Stimulated activated CD8-positive, alpha-beta memory T cell treated with anti-CD3 and anti-CD28 coated beads, Interleukin-7, amount 100 ng/mL, for 4 hours (primary cell): ENCODE data around the gene PTX3.

Experiments used
- DNase-seq, 2 donors: peaks; one replicate each; pipeline ENCODE4 v3.0.0-alpha.2; 2020; ENCODE audit warnings: low read depth in 2 of 2

The PTX3 gene

GRCh38 chr3:157436583-157437291 is at the start of gene PTX3:
PTX3 (plus strand) TSS chr3:157436850; CDS start chr3:157436934, 84 bp downstream.
- no peak for DNase-seq

GRCh38 chr3:157387708-157388435 is 48.8 kb upstream of the PTX3 start:
- no peak for DNase-seq

GRCh38 chr3:157388976-157389375 is 47.7 kb upstream of the PTX3 start:
- DNase-seq, result no peak

GRCh38 chr3:157390713-157391515 is 45.7 kb upstream of the PTX3 start:
- no peak for DNase-seq

- DNase-seq, result no peak
Measured at GRCh38 chr3:157392104-157392503, 44.5 kb upstream of the PTX3 start.

GRCh38 chr3:157393113-157393512 is 43.5 kb upstream of the PTX3 start:
- no peak for DNase-seq

GRCh38 chr3:157394411-157394810 is 42.2 kb upstream of the PTX3 start:
- DNase-seq, result no peak

GRCh38 chr3:157398598-157398997 is 38.1 kb upstream of the PTX3 start:
- no peak for DNase-seq

GRCh38 chr3:157404381-157404780 is 32.3 kb upstream of the PTX3 start:
- DNase-seq, result no peak

- no peak for DNase-seq
Measured at GRCh38 chr3:157405457-157405856, 31.2 kb upstream of the PTX3 start.

- DNase-seq, result no peak
Measured at GRCh38 chr3:157406394-157406793, 30.3 kb upstream of the PTX3 start.

- DNase-seq, result no peak
Measured at GRCh38 chr3:157407769-157408168, 28.9 kb upstream of the PTX3 start.

- no peak for DNase-seq
Measured at GRCh38 chr3:157408499-157409149, 28.0 kb upstream of the PTX3 start.

- DNase-seq, result no peak
Measured at GRCh38 chr3:157409516-157409915, 27.1 kb upstream of the PTX3 start.

GRCh38 chr3:157410945-157411344 is 25.7 kb upstream of the PTX3 start:
- no peak for DNase-seq

GRCh38 chr3:157412323-157412855 is 24.3 kb upstream of the PTX3 start:
- no peak for DNase-seq

- no peak for DNase-seq
Measured at GRCh38 chr3:157414861-157415260, 21.8 kb upstream of the PTX3 start.

GRCh38 chr3:157416347-157417087 is 20.1 kb upstream of the PTX3 start:
- no peak for DNase-seq

GRCh38 chr3:157417247-157417646 is 19.4 kb upstream of the PTX3 start:
- DNase-seq, result no peak

GRCh38 chr3:157418104-157418503 is 18.5 kb upstream of the PTX3 start:
- no peak for DNase-seq

- no peak for DNase-seq
Measured at GRCh38 chr3:157420606-157421130, 16.0 kb upstream of the PTX3 start.
